GM19452 (cell line): ENCODE measurements around the gene SLC29A4.
"Not testable (repeated sequence)": the region's sequence is repeated elsewhere in the genome, so short reads cannot be mapped to it uniquely, and the experiment has no call there.

Experiments
- ATAC-seq: cut with Tn5 transposase; IDR thresholded peaks from one replicate; pipeline ENCODE4 v1.9.1; 2021; ENCODE audit not compliant: unreplicated experiment

SLC29A4 gene

DNA sequence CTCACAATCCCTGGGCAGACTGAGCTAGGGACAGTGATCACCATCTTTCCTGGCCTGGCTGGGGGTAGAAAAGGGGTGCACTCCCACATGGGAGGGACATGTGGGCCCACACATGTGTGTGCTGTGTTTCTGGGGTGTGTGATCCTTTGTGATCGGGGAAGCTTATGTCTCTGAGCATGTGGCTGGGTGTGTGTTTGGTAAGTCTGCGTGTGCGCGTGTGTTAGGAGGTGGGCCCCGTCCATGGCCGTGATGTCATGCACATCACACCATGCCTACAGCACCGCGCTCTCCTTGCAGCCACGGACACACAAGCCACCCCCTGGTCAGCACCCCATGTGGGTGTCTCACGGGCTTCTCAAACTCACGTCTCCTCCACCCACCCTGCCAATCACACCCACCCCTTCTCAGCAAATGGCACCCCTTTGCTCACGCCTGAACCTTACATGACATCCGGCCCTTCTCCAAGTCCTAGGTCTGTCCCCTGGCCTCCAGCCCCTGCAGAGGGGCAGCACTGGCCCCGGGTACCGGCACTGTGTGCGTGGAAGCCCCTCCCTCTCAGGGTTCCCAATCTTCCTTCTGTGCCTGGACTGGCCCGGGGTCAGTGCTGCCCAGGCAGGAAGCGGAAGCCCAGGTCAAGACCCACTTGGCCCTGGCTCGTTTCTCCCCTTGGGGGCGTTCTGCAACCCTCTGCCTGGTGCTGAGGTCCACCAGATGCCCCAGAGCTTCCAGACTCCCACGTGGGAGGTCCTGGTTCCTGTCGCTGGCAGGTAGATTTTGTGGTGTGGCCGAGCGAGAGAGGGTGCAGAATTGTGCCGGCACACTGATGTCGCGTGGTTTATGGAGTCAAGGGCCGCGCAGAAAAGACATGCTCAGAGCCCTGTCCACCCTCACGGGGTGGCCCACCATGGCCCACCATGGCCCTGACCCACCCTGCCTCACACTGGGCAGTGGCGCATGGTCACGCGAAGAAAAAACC is 12.6 kb downstream of the SLC29A4 start:
- ATAC-seq = no peak

DNA sequence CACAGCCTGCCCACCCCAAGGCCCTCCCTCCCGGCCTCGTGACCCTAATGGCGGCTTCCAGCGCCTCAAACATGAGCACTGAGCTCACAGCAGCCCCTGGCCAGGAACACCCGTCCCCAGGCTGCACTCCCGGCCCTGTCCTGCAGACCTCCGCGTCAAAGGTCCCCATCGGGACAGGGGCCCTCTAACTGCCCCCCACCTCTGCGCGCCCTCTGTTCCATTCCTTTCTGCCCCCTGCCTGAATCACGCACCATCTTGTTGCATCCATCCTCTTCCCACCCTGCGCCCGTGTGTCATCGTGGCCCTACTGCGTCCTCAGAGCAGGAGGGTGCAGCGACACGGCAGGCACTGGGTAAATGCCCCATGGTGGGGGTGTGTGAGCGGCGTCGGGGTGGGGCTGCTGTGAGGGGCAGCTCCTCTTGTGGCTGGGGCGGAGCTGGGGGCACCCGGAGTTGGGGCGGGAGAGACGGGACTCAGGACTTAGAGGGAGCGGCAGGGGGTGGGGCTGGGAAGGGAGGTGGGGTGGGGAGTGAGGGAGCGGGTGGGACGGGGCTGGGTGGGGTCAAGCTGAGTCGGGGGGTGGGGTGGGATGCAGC is 13.4 kb downstream of the SLC29A4 start:
- ATAC-seq = no peak

DNA sequence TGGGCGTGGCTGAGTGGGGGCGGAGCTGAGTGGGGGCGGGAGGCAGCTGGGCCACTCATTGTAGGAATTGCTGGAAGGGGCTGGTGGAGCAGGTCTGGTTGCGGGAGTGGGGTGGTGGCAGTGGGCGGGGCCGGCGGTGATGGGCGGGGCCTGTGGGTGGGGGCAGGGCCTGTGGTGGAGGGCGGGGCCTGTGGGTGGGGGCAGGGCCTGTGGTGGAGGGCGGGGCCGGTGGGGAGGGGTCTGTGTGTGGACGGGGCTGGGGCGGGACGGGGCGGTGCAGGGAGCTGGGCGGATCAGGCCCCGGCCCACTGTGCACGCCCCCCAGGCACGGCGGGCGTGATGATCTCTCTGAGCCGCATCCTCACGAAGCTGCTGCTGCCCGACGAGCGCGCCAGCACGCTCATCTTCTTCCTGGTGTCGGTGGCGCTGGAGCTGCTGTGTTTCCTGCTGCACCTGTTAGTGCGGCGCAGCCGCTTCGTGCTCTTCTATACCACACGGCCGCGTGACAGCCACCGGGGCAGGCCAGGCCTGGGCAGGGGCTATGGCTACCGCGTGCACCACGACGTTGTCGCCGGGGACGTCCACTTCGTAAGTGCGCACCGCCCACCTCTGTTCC is 14.0 kb downstream of the SLC29A4 start:
- no peak for ATAC-seq

- ATAC-seq = no peak
These were observed 17.6 kb downstream of the SLC29A4 start for GRCh38 chr7:5300366-5300765.

DNA sequence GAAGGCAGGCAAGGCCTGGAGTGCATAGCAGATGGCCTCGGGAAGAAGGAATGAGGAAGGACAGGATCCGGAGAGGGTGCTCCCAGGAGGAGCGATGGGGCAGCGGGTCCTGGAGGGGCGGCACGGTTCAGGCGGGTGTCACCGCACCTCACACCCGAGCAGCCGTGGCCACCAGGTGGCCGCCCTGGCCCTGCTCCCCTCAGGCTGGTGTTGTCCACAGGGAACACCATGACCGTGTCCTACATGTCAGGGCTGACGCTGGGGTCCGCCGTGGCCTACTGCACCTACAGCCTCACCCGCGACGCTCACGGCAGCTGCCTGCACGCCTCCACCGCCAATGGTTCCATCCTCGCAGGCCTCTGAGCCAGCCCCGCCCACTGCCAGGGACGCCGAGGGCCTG is 19.8 kb downstream of the SLC29A4 start:
- no peak for ATAC-seq

- ATAC-seq = no peak
These were observed 20.3 kb downstream of the SLC29A4 start for GRCh38 chr7:5303061-5303460.

DNA sequence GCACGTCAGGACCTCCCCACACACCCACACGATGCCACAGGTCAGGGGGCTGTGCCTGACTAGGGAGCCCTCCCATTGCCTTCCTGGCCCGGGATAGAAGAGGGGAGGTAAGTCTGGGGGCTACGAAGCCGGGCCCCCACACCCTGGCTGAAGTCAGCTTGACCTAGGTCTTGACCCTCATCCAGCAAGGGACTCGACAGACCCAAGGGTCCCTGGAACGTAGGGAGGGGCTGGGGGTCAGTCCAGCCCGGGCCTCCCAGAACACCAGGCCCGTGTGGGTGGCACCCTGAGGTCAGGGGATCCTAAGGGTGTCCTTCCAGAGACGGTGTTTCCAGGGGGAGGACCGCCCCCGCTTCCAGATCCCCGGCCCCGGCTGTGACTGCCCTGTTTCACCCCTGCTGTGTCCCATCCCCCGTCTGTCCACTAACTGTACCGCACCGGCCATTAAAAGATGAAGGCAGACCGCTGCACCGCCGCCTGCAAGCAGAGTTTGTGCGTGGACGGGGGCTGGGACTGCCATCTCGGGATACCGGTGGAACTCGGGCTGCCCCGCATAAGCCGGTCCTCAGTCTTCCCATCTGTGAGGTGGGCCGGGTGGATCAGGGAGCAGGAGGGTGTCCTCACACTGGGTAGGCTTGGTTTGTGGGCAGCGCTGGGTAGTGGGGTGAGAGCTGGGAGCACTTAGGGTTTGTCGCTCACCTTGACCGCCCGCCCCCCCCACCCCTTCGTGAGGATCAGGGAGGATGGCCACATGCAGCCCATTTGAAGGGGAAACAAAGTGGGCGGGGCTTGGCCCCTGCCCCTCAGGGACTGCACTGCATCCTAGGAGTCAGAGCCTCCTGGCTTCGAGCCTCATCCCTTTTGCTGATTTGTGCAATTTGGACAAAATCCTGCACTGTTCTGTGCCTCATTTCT is 21.1 kb downstream of the SLC29A4 start:
- ATAC-seq = no peak

DNA sequence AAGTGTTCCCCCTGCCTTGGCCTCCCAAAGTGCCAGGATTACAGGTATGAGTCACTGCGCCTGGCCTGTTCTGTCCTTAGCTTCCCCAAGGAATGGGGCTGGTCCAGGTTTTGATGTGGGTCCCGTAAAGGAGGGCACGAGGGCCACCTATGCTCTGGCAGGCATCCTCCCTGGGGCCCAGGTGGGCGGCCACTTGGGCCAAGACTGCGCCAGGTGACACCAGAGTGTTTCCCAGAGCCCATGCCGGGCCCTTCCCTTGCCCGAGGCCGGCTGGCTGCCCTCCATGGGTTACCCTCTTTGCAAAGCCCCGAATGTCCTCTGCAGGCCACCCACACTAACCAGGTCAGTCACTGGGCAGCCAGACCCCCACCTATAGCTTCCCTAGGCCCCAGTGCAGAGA is 22.3 kb downstream of the SLC29A4 start:
- ATAC-seq = not testable (repeated sequence)

DNA sequence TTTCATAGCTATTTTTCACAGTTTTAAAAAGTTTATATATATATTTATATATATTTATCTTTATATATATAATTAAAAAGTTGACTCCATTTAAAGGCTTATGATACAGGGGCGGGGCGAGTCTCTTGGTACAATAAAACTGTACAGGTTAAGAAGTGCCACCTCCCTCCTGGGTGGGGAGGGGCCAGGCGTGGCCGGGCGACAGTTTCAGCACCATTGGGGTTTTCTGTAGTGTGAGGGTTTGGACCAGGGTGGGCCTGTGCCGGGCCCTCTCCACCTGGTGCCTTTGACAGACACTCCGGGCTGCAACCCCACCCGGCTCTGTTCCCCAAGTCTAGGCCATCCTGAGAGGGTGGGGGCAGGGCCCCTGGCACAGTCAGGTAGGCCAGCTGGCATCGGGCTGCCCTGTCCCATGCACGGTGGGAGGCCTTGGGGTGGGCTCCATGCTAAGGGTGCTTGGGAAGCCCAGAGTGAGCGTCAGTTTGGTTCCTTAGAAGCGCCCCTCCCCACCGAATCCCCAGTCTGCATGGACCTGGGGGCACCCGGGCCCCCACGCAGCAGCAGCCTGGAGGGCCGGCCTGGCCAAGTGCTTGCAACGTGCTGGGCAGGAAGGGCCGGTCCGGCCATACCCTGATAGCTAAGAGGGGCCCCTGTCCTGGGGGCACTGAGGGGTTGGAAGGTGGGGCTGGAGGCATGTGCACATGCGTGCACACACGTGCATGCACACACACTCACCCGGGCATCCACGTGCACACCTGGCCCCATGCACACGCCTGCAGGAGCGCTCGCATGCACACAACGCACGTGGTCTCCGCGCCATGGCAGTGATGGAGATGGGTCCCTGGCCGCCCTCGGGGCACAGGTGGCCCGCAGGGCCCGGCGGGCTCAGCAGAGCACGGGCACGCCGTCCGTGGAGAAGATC is 24.7 kb downstream of the SLC29A4 start:
- not testable (repeated sequence) for ATAC-seq

DNA sequence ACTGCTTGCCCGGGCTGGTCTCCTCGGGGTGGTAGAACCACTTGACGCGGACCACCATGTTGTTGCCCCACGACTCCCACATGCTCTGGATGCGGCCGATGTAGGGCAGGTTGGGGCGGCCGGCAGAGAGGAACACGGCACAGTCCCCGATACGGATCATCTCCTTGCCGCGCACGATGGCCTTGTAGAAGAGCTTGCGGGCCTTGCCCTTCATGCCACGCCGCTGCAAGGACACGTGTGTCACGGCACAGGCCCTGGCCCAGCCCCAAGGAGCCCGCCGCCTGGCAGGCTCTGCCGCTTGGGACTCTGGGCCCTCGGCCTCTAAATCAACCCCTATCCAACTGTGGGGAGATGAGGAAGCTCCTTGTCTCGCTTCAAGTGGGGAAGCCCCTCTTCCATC is 26.4 kb downstream of the SLC29A4 start:
- no peak for ATAC-seq

DNA sequence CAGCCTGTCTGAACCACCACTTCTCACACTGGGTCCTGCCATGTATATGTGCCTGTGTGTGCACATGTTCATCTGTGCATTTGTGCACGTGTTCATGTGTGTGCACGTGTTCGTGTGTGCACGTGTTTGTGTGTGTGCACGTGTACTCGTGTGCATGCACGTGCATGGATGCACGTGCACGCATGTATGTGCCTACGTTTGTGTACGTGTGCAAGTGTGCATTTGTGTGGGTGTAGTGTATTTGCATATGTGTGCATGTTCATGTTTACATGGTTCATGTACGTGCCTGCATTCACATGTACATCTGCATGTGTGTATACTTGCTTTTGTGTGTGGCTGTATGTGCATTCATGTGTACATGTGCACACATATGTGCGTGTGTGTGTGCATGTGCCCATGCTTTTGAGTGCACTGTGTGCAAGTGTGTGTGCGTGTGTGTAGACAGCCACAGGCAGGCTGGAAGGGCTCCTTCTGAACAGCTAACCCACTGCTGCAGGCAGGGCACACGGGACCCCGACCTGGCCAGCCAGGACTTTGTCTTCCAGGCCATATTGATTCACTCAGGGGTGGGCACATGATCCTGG is 28.2 kb downstream of the SLC29A4 start:
- no peak for ATAC-seq

GRCh38 chr7:5312276-5313070 is 29.7 kb downstream of the SLC29A4 start:
- ATAC-seq = not testable (repeated sequence)

DNA sequence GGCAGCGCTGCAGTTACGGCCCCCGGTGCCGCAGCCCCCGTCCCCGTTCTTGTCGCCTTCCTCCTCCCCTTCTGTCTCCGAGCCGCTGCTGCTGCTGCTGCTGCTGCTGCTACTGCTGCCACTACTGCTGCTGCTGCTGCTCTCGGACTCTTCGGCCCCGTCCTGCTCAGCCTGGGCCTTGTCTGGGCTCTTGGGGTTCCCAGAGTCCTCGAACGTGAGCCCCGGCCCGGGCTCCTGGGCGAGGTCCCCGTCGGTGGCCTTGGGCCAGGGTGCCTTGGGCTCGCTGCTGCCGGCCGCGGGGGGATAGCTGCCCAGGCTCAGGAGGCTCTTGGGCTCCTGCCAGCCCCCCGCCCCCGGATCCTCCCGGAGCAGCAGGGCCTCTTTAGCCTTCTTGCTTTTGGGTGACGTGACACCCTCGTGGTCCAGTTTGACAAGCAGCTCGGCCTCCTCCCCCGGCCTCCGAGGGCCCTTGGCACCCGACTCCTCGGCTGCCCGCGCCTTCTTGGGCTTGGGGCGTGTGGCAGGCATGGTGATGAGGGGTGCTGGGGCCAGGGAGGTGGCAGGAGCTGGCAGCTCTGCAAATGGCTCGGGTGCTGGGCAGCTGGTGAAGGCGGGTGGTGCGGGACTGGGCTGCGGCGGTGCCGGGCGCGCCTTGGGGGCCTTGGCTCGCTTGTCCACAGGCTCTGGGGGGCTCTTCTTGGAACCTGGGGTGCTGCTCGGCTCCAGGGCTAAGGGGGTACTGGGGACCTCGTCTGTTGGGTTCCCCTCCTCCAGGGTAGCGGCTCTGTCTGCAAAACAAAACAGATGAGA is 30.5 kb downstream of the SLC29A4 start:
- not testable (repeated sequence) for ATAC-seq

GRCh38 chr7:5314864-5315263 is 32.1 kb downstream of the SLC29A4 start:
- no peak for ATAC-seq

- no peak for ATAC-seq
These were observed 33.0 kb downstream of the SLC29A4 start for GRCh38 chr7:5315761-5316160.

DNA sequence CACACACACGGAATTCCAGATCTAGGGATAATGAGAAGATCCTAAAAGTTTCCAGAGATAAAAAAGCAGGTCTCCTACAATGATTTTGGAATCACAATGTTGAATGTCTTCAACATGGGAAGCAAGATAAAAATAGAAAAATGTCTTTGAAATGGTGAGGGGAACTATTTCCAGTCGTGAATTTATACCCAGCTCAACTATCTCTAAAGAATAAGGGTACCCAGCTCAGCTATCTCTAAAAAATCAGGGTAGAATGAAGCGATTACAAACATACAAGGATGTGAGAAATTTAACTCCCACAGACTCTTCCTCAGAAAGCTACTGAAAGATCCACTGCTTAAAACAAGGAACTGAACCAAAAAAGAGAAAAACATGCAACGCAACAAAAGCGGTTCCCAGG is 35.9 kb downstream of the SLC29A4 start:
- not testable (repeated sequence) for ATAC-seq

DNA sequence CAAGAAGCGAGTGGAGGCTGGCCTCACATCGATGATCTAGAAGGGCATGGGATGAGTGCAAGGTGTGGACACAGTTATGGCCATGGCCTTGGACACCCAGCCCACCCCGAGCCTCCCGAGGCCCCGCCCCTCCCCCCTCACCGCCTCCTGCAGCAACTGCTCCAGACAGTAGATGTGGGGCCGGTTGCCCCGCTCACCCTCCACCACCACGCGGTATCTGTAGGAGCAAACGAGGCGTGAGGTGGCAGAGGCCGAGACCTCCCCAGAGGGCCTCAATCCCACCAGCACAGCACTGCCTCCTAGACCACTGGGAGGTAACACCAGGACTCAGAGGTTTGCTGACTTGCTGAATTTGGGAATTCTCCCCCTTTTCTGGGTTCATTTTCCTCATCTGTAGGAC is 37.6 kb downstream of the SLC29A4 start:
- no peak for ATAC-seq
